Melanocyte of skin (primary cell): ENCODE data around the gene P2RX5. TPM values are rescaled to one million over a fixed set of nuclear protein-coding genes. Genes with fewer than 3 reads are reported as not detected.

ENCODE experiments used
- total RNA-seq, 2 donors: library from RNA; depleted of rRNA; stranded (reverse); fragments of >200 nt; gene quantifications; 2 replicates each; pipeline ENCODE4 v1.2.3, GENCODE V29; 2012

P2RX5 gene, protein sequence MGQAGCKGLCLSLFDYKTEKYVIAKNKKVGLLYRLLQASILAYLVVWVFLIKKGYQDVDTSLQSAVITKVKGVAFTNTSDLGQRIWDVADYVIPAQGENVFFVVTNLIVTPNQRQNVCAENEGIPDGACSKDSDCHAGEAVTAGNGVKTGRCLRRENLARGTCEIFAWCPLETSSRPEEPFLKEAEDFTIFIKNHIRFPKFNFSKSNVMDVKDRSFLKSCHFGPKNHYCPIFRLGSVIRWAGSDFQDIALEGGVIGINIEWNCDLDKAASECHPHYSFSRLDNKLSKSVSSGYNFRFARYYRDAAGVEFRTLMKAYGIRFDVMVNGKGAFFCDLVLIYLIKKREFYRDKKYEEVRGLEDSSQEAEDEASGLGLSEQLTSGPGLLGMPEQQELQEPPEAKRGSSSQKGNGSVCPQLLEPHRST
- 1 to 10 TPM in 1 of 2 donors, under 1 TPM in 1; under 0.01 to 1.3 TPM for total RNA-seq

DNA sequence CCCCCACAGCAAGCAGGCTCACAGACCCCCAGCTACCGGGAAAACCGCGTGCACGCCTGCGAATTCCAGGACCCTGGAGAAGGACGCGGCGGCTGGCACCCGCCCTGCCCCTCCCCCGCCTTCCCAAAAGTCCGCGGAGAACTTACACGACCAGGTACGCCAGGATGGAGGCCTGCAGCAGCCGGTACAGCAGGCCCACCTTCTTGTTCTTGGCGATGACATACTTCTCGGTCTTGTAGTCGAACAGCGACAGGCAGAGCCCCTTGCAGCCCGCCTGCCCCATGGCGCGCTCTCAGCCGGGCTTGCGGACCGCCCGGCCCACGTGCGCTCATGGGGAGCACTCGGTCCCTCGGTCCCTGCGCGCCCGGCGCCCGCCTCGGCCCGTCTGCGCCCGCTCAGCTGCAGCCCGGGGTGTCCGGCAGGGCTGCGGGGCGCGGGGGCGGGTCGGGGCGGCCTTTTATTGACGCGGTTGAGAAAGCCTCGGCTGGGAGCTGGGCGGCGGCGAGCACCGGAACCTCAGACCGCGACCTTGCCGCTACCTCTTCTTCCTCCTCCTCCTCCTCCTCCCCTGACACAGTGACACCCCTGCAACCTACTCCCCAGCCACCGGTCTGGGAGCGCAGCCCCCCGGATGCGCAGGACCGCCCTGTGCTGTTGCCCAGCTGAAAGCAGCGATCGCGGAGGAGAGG, at the start of gene P2RX5:
TSS of gene P2RX5 (minus strand) at position 433 of the 689 bp plus-strand sequence. CDS start at position 283, 150 bp downstream.

DNA sequence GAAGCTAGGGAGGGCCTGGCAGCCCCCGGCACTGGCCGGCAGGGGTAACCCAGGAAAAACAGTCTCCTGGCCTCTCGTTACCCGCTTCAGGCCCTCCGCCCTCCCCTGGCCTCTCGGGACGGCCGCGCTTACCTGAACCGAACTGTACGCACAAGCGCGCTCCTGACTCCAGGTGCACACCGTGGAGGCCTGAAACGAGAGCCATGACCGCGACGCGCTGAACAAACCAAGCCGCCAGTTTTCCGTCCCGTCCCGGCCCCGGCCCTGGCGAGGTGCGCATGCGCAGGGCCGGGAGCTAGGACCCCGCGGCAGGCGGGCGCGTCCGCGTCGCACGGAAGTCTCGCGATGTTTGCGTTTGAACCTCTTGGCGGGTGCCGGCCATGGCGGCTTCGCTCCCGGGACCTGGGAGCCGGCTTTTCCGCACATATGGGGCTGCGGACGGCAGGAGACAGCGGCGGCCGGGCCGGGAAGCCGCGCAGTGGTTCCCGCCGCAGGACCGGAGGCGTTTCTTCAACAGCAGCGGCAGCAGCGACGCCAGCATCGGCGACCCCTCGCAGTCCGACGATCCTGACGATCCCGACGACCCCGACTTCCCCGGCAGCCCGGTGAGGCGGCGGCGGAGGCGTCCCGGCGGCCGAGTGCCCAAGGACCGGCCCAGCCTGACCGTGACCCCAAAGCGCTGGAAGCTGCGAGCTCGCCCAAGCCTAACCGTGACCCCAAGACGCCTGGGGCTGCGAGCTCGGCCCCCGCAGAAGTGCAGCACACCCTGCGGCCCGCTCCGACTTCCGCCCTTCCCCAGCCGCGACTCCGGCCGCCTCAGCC, 27.8 kb upstream of the P2RX5 start, which contains the start of gene HASPIN:
TSS of gene HASPIN (plus strand) at position 348 of the 822 bp plus-strand sequence. CDS start at position 381, 33 bp downstream.

DNA sequence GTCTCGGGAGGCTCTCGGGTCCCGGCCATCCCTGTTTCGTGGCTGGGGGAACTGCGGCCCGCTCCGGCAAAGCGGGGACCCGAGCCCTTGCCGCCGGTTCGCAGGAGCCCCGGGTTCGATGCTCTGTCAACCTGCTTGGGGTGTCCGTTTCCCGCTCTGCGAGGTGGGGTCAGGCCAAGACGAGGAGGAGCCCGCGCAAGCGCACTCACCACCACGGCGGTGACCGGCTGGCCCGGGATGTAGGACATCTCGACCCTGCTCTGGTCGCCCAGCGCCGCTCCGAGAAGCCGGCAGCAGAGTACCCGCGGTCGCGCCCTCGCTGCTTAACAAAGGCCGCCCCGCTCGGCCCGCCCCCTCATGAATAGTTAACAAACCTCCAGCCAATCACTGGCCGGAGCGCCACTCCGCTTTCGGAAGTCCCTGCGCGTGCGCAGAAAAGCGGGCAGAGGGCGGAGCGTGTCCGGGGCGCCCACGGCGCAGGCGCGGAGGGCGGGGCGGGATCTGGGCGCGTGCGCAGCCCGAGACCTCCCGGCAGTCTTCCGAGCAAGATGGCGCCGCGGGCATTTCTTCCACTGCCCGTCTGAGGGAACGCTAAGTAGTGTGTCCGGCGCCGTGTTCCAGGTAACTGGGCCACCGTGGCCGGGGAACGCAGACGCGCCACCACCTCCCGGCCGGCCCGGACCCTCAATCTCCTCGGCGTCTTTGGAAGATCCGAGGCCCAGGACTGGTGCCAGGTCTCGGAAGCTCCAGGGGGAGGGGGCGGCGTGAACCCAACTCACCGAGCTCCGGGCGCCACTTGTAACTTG, 27.5 kb downstream of the P2RX5 start, which contains the start of the genes EMC6 and TAX1BP3:
TSS of gene EMC6 (plus strand) at position 534 of the 806 bp plus-strand sequence. CDS start 335 bp downstream, outside the sequence.
TSS of gene TAX1BP3 (minus strand) at position 300 of the 806 bp plus-strand sequence. CDS start at position 248, 52 bp downstream.

DNA sequence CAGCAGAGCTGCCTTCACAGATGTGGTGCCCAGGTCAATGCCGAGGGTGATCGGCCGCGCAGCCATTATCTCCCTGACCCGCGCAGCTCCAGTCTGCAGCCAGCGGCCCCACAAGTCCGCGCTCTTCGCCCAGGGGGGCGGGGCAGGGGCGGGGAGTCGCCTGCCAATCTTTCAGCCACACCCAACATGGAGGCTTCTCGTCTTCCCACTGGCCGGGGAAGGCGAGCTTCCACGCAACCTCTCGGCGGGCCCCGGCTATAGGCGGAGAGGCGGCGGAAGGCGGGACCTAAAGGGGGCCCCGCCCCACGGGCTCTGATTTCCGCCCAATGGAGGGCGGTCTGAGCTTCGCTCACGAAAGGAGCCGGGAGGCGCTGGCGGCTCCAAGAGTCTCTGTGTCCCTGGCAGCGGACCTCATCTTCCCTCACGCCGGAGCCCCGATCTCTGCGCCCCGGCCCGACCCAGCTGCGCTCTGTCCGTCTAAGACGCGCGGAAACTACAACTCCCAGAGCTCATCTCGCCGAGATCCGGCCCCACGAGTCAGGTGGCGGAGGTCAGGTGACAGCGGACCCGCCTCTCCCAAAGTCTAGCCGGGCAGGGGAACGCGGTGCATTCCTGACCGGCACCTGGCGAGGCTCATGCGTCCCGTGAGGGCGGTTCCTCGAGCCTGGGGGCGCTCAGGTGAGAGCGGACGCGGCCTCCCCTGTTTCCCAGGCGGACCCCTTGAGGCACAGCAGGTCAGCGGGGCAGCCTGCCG, 59.6 kb downstream of the P2RX5 start, which contains the start of the genes CTNS and SHPK:
TSS of gene CTNS (plus strand) at position 607 of the 754 bp plus-strand sequence. CDS start 3,447 bp downstream, outside the sequence.
TSS of gene SHPK (minus strand) at position 97 of the 754 bp plus-strand sequence. CDS start at position 66, 31 bp downstream.

Other genes starting within 250 kb of the P2RX5 start
- gene SPATA22, start 224.3 kb downstream of the P2RX5 start, total RNA-seq = 1 to 10 TPM in 1 of 2 donors, under 1 TPM in 1; 0.69 to 1.7 TPM
- gene ASPA, start 220.2 kb downstream of the P2RX5 start, total RNA-seq = 10 to 100 TPM; 26.8 to 28.6 TPM
- 1 to 10 TPM in 1 of 2 donors, under 1 TPM in 1; 0.34 to 1.3 TPM for gene TRPV3, start 138.3 kb downstream of the P2RX5 start, total RNA-seq
- 1 to 10 TPM; 2.0 to 2.1 TPM for gene TRPV1, start 86.7 kb downstream of the P2RX5 start, total RNA-seq
- 10 to 100 TPM; 12.7 to 13.3 TPM for gene SHPK, start 59.9 kb downstream of the P2RX5 start, total RNA-seq
- gene CTNS, start 59.4 kb downstream of the P2RX5 start, total RNA-seq = 10 to 100 TPM; 39.6 to 52.3 TPM
- 10 to 100 TPM; 71.2 to 74.3 TPM for gene TAX1BP3, start 27.6 kb downstream of the P2RX5 start, total RNA-seq
- 10 to 100 TPM; 19.6 to 34.0 TPM for gene EMC6, start 27.3 kb downstream of the P2RX5 start, total RNA-seq
- gene HASPIN, start 27.7 kb upstream of the P2RX5 start, total RNA-seq = 10 to 100 TPM in 1 of 2 donors, 1 to 10 TPM in 1; 7.6 to 21.6 TPM
- 10 to 100 TPM in 1 of 2 donors, 1 to 10 TPM in 1; 10.0 to 24.3 TPM for gene ITGAE, start 105.0 kb upstream of the P2RX5 start, total RNA-seq
- gene NCBP3, start 150.1 kb upstream of the P2RX5 start, total RNA-seq = 10 to 100 TPM; 12.4 to 17.3 TPM
- 1 to 10 TPM; 1.4 to 3.0 TPM for gene CAMKK1, start 196.9 kb upstream of the P2RX5 start, total RNA-seq
- gene P2RX1, start 220.3 kb upstream of the P2RX5 start, total RNA-seq = not detected